GM19372 (cell line): ENCODE measurements around the gene TC2N.

Source experiments
- ATAC-seq: cut with Tn5 transposase; IDR thresholded peaks from one replicate; pipeline ENCODE4 v1.9.1; 2021; ENCODE audit warnings: mild to moderate bottlenecking, low read depth, moderate library complexity; ENCODE audit not compliant: unreplicated experiment

The TC2N gene

GRCh38 chr14:91731018-91731417 lies 136.3 kb downstream of the TC2N start:
- no peak for ATAC-seq

GRCh38 chr14:91729756-91730155 lies 137.6 kb downstream of the TC2N start:
- no peak for ATAC-seq
